ENCODE measurements around the gene AP1M2. TPM values are rescaled to one million over a fixed set of nuclear protein-coding genes. Genes with fewer than 3 reads are reported as not detected.

AP1M2 gene
- total RNA-seq, 1 experiment from 2014 or later, result 77.9 TPM

GRCh38 chr19:10603873-10604459, 16.9 kb upstream of the AP1M2 start:
- DNase-seq, result no peak
- Mint-ChIP-seq H3K27ac (ENCODE audit: unreplicated experiment) (no peak overlapping the region), H3K9me3 (ENCODE audit: low read depth, unreplicated experiment) (no peaks in the 10 kb centered on the region), H3K27me3 (ENCODE audit: unreplicated experiment) (no peaks in the 10 kb centered on the region), H3K4me1 (ENCODE audit: low read depth, unreplicated experiment) (peaks cover 16% of the 10 kb centered on the region), H3K4me3 (ENCODE audit: low read depth, unreplicated experiment) (peak overlapping the region; percentile 37), H3K36me3 (ENCODE audit: insufficient read depth, unreplicated experiment) (no peaks in the 10 kb centered on the region)
- CTCF ChIA-PET, result no interaction called here
- intact Hi-C loops (cut with micrococcal nuclease; ENCODE audit: unreplicated experiment), result no loop called here
- no TSS peak for BruUV-seq (replicated peaks)
- no peak for TF ChIP-seq CTCF (IDR thresholded peaks at IDR 0.05; ENCODE audit: unreplicated experiment)

GRCh38 chr19:10603084-10603872, 16.2 kb upstream of the AP1M2 start:
- Mint-ChIP-seq H3K27me3 (ENCODE audit: unreplicated experiment) (no peaks in the 10 kb centered on the region), H3K9me3 (ENCODE audit: low read depth, unreplicated experiment) (no peaks in the 10 kb centered on the region), H3K4me3 (ENCODE audit: low read depth, unreplicated experiment) (peak overlapping the region; percentile 57), H3K36me3 (ENCODE audit: insufficient read depth, unreplicated experiment) (no peaks in the 10 kb centered on the region), H3K4me1 (ENCODE audit: low read depth, unreplicated experiment) (peaks cover 16% of the 10 kb centered on the region), H3K27ac (ENCODE audit: unreplicated experiment) (no peak overlapping the region)
- intact Hi-C loops (cut with micrococcal nuclease; ENCODE audit: unreplicated experiment), result no loop called here
- no TSS peak for BruUV-seq (replicated peaks)
- DNase-seq, result no peak
- TF ChIP-seq CTCF (IDR thresholded peaks at IDR 0.05; ENCODE audit: unreplicated experiment), result no peak
- CTCF ChIA-PET, result no interaction called here

GRCh38 chr19:10602330-10603083, 15.4 kb upstream of the AP1M2 start:
- DNase-seq, result peak; percentile 76
- Mint-ChIP-seq H3K27ac (ENCODE audit: unreplicated experiment) (no peak overlapping the region), H3K27me3 (ENCODE audit: unreplicated experiment) (no peaks in the 10 kb centered on the region), H3K36me3 (ENCODE audit: insufficient read depth, unreplicated experiment) (no peaks in the 10 kb centered on the region), H3K9me3 (ENCODE audit: low read depth, unreplicated experiment) (no peaks in the 10 kb centered on the region), H3K4me3 (ENCODE audit: low read depth, unreplicated experiment) (peak overlapping the region; percentile 57), H3K4me1 (ENCODE audit: low read depth, unreplicated experiment) (peaks cover 16% of the 10 kb centered on the region)
- intact Hi-C loops (cut with micrococcal nuclease; ENCODE audit: unreplicated experiment), result no loop called here
- CTCF ChIA-PET, result interaction anchor here (0.6 to 0.7 kb wide), 2 partner anchors 20 to 928 kb away, joined by 4 read pairs; partner anchors contain the start of gene ZNF562
- no peak for TF ChIP-seq CTCF (IDR thresholded peaks at IDR 0.05; ENCODE audit: unreplicated experiment)
- BruUV-seq (replicated peaks), result no TSS peak

GRCh38 chr19:10601999-10602329, 14.9 kb upstream of the AP1M2 start:
- H3K27ac Mint-ChIP-seq (ENCODE audit: unreplicated experiment), result no peak overlapping the region
- intact Hi-C loops (cut with micrococcal nuclease; ENCODE audit: unreplicated experiment), result no loop called here
- CTCF ChIA-PET, result interaction anchor here (0.6 to 0.7 kb wide), 2 partner anchors 20 to 927 kb away, joined by 4 read pairs; partner anchors contain the start of gene ZNF562

More at GRCh38 chr19:10601999-10602329, 14.9 kb upstream of the AP1M2 start:
- Mint-ChIP-seq H3K36me3 (ENCODE audit: insufficient read depth, unreplicated experiment) (no peaks in the 10 kb centered on the region), H3K27me3 (ENCODE audit: unreplicated experiment) (no peaks in the 10 kb centered on the region), H3K9me3 (ENCODE audit: low read depth, unreplicated experiment) (no peaks in the 10 kb centered on the region), H3K4me3 (ENCODE audit: low read depth, unreplicated experiment) (no peak overlapping the region), H3K4me1 (ENCODE audit: low read depth, unreplicated experiment) (peaks cover 16% of the 10 kb centered on the region)
- no TSS peak for BruUV-seq (replicated peaks)
- no peak for DNase-seq
- TF ChIP-seq CTCF (IDR thresholded peaks at IDR 0.05; ENCODE audit: unreplicated experiment), result no peak

All from Calu3 (cell line).